Measurements from ENCODE around the gene CARMIL1. TPM values are rescaled to one million over a fixed set of nuclear protein-coding genes. Genes with fewer than 3 reads are reported as not detected.

The CARMIL1 gene
- total RNA-seq, 1 donor from 2014 or later = 19.1 TPM

DNA sequence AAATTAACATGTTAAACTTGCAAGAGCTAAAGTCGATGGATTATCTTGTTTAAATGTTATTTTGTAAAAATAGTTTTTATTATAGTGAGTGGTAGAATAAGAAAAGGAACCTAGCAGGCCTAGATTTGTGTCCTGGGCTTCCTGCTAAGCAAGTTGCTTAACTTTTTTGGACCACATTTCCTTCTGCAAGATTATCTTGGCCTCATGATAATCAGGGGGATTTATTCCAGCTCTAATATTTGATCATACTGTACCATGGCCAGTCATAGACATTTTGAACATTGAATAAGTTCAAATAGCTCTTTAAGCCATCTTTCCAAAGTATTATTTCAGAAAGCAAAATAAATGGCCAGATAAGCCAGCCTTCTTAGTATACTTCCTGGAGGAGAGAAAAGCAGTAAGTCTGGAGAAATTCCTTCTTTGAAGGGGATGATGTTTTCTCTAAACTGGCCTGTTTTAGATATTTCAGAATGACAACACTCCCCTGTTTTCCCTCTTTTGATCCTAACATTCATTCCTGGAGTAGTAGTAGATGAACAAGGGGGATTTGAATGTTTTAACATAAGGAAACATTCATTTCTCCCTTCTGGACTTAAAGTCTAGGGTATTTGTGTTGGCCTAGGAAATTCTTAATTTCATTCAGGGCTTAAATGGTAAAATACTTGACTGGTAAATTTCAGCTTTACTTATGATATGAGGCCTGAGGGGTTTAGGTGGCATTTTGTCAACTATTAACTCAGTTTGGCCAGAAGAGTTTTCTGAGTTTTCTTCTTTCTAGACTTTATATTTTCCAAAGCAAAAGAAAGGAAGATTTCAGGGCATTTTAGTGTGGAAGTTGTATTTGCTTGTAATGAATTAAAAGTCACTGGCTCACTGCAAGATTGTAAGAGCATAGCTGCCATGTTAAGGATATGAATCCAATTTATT lies 264.1 kb downstream of the CARMIL1 start:
- Histone ChIP-seq H3K27ac (ENCODE audit: low read depth, low read length) (no peak overlapping the region), H3K4me2 (ENCODE audit: low read length) (no peak overlapping the region), H3K4me1 (ENCODE audit: insufficient read depth, low read length) (no peaks in the 10 kb centered on the region), H2AFZ (ENCODE audit: low read depth, low read length) (no peak overlapping the region), H4K20me1 (ENCODE audit: insufficient read depth, low read length) (no peaks in the 10 kb centered on the region), H3K79me2 (ENCODE audit: insufficient read depth, low read length) (no peaks in the 10 kb centered on the region), H3K9ac (ENCODE audit: low read length) (no peak overlapping the region), H3K4me3 (ENCODE audit: insufficient read depth, low read depth, low read length) (no peak overlapping the region), H3K27me3 (ENCODE audit: insufficient read depth, low read length) (no peaks in the 10 kb centered on the region), H3K9me3 (ENCODE audit: insufficient read depth, low read depth, low read length) (no peaks in the 10 kb centered on the region), H3K36me3 (ENCODE audit: insufficient read depth, low read length) (no peaks in the 10 kb centered on the region)
- H3K4me3 Mint-ChIP-seq (ENCODE audit: unreplicated experiment) = no peak overlapping the region
- no peak overlapping the region for H3K27ac Mint-ChIP-seq (ENCODE audit: unreplicated experiment)
- H3K36me3 Mint-ChIP-seq (ENCODE audit: low read depth, unreplicated experiment) = peaks cover 6% of the 10 kb centered on the region
- TF ChIP-seq CTCF (IDR thresholded peaks at IDR 0.05; ENCODE audit: insufficient read depth, low read depth, low read length) (no peak), EZH2 (IDR thresholded peaks at IDR 0.05; ENCODE audit: insufficient read depth, low read length) (no peak)
- no peaks in the 10 kb centered on the region for H3K27me3 Mint-ChIP-seq (ENCODE audit: low read depth, unreplicated experiment)
- H3K4me1 Mint-ChIP-seq (ENCODE audit: low read depth, unreplicated experiment) = peaks cover 4% of the 10 kb centered on the region
- FAIRE-seq (no peak), DNase-seq (ENCODE audit: low read depth) (no peak)
- H3K9me3 Mint-ChIP-seq (ENCODE audit: unreplicated experiment) = no peaks in the 10 kb centered on the region

- no peak overlapping the region for H3K4me3 Mint-ChIP-seq (ENCODE audit: unreplicated experiment)
- no peaks in the 10 kb centered on the region for H3K36me3 ChIP-seq (ENCODE audit: insufficient read depth, low read length)
- no peak for TF ChIP-seq CTCF (IDR thresholded peaks at IDR 0.05; ENCODE audit: insufficient read depth, low read depth, low read length)
- TF ChIP-seq EZH2 (IDR thresholded peaks at IDR 0.05; ENCODE audit: insufficient read depth, low read length) = no peak
- H3K9me3 Mint-ChIP-seq (ENCODE audit: unreplicated experiment) = no peaks in the 10 kb centered on the region
- FAIRE-seq = no peak
- H4K20me1 ChIP-seq (ENCODE audit: insufficient read depth, low read length) = no peaks in the 10 kb centered on the region
- no peaks in the 10 kb centered on the region for H3K4me1 ChIP-seq (ENCODE audit: insufficient read depth, low read length)
- no peak overlapping the region for H3K4me3 ChIP-seq (ENCODE audit: insufficient read depth, low read depth, low read length)
- H3K4me2 ChIP-seq (ENCODE audit: low read length) = no peak overlapping the region
- H3K27me3 Mint-ChIP-seq (ENCODE audit: low read depth, unreplicated experiment) = no peaks in the 10 kb centered on the region
- H3K9me3 ChIP-seq (ENCODE audit: insufficient read depth, low read depth, low read length) = no peaks in the 10 kb centered on the region
- H3K27ac Mint-ChIP-seq (ENCODE audit: unreplicated experiment) = no peak overlapping the region
- H3K4me1 Mint-ChIP-seq (ENCODE audit: low read depth, unreplicated experiment) = peaks cover 2% of the 10 kb centered on the region
- no peaks in the 10 kb centered on the region for H3K27me3 ChIP-seq (ENCODE audit: insufficient read depth, low read length)
- no peak for DNase-seq (ENCODE audit: low read depth)
- H3K36me3 Mint-ChIP-seq (ENCODE audit: low read depth, unreplicated experiment) = peaks cover 2% of the 10 kb centered on the region
- H2AFZ ChIP-seq (ENCODE audit: low read depth, low read length) = no peak overlapping the region
- no peak overlapping the region for H3K27ac ChIP-seq (ENCODE audit: low read depth, low read length)
- H3K79me2 ChIP-seq (ENCODE audit: insufficient read depth, low read length) = no peaks in the 10 kb centered on the region
- H3K9ac ChIP-seq (ENCODE audit: low read length) = no peak overlapping the region
These were observed 265.7 kb downstream of the CARMIL1 start for GRCh38 chr6:25544833-25545232.

GRCh38 chr6:25547797-25548196 lies 268.6 kb downstream of the CARMIL1 start:
- Histone ChIP-seq H3K9ac (ENCODE audit: low read length) (no peak overlapping the region), H3K4me3 (ENCODE audit: insufficient read depth, low read depth, low read length) (no peak overlapping the region), H4K20me1 (ENCODE audit: insufficient read depth, low read length) (no peaks in the 10 kb centered on the region), H3K4me1 (ENCODE audit: insufficient read depth, low read length) (no peaks in the 10 kb centered on the region), H3K27me3 (ENCODE audit: insufficient read depth, low read length) (no peaks in the 10 kb centered on the region), H3K4me2 (ENCODE audit: low read length) (no peak overlapping the region), H3K9me3 (ENCODE audit: insufficient read depth, low read depth, low read length) (no peaks in the 10 kb centered on the region), H3K36me3 (ENCODE audit: insufficient read depth, low read length) (no peaks in the 10 kb centered on the region), H3K27ac (ENCODE audit: low read depth, low read length) (no peak overlapping the region), H2AFZ (ENCODE audit: low read depth, low read length) (no peak overlapping the region), H3K79me2 (ENCODE audit: insufficient read depth, low read length) (no peaks in the 10 kb centered on the region)
- no peak for FAIRE-seq
- Mint-ChIP-seq H3K27ac (ENCODE audit: unreplicated experiment) (no peak overlapping the region), H3K9me3 (ENCODE audit: unreplicated experiment) (no peaks in the 10 kb centered on the region), H3K27me3 (ENCODE audit: low read depth, unreplicated experiment) (no peaks in the 10 kb centered on the region), H3K4me3 (ENCODE audit: unreplicated experiment) (no peak overlapping the region), H3K4me1 (ENCODE audit: low read depth, unreplicated experiment) (peaks cover 2% of the 10 kb centered on the region), H3K36me3 (ENCODE audit: low read depth, unreplicated experiment) (no peaks in the 10 kb centered on the region)
- TF ChIP-seq CTCF (IDR thresholded peaks at IDR 0.05; ENCODE audit: insufficient read depth, low read depth, low read length) = no peak
- no peak for TF ChIP-seq EZH2 (IDR thresholded peaks at IDR 0.05; ENCODE audit: insufficient read depth, low read length)
- DNase-seq (ENCODE audit: low read depth) = no peak

Data from astrocyte (in vitro differentiated cells and primary cell).